Naive thymus-derived CD8-positive, alpha-beta T cell (primary cell): ENCODE measurements around the gene RPL37. TPM values are rescaled to one million over a fixed set of nuclear protein-coding genes. Genes with fewer than 3 reads are reported as not detected.
"Not testable (repeated sequence)": the region's sequence is repeated elsewhere in the genome, so short reads cannot be mapped to it uniquely, and the experiment has no call there.

Experiments used
- ATAC-seq, 2 donors: fragments of 150-1000 bp; cut with Tn5 transposase in 1 of 2; sonication (Bioruptor Pico), chemical (Tn5 transposase) in 1 of 2; 1 replicate in 1 of 2; 2 replicates in 1 of 2; pipeline ENCODE4 v1.10.0; 2021; ENCODE audit warnings: mild to moderate bottlenecking in 2 of 2, moderate library complexity in 2 of 2
- POLR2A ChIA-PET: fragments of 350-600 bp; sonication (Branson Sonifier 250); formaldehyde crosslinking; loops from one replicate; lab custom pipeline; 2021; ENCODE audit warnings: antibody characterized with exemption; lab: Charles Lee
- DNase-seq, 10 donors: peaks; one replicate each; pipeline versions ENCODE4 v3.0.0 to v3.0.0-alpha.2; 2020 to 2022
- H3K27ac Mint-ChIP-seq, 10 donors: one replicate each; pipeline ENCODE4 v1.8.0; 2020 to 2022; ENCODE audit warnings: mild to moderate bottlenecking in 10 of 10, mixed read lengths in 10 of 10, moderate library complexity in 4 of 10, inconsistent platforms in 1 of 10
- H3K27me3 Mint-ChIP-seq, 5 donors: one replicate each; pipeline ENCODE4 v1.8.0; 2021 to 2022; ENCODE audit warnings: mixed read lengths in 5 of 5
- H3K36me3 Mint-ChIP-seq, 3 donors: one replicate each; pipeline ENCODE4 v1.8.0; 2020 to 2022; ENCODE audit warnings: mixed read lengths in 3 of 3, mild to moderate bottlenecking in 2 of 3, inconsistent platforms in 1 of 3
- H3K4me1 Mint-ChIP-seq, 4 donors: one replicate each; pipeline ENCODE4 v1.8.0; 2021 to 2022; ENCODE audit warnings: mixed read lengths in 4 of 4
- H3K4me3 Mint-ChIP-seq, 10 donors: one replicate each; pipeline ENCODE4 v1.8.0; 2020 to 2022; ENCODE audit warnings: mild to moderate bottlenecking in 10 of 10, mixed read lengths in 10 of 10, moderate library complexity in 6 of 10, inconsistent platforms in 1 of 10
- H3K9me3 Mint-ChIP-seq, 9 donors: one replicate each; pipeline ENCODE4 v1.8.0; 2020 to 2022; ENCODE audit warnings: mixed read lengths in 9 of 9, mild to moderate bottlenecking in 3 of 9, inconsistent platforms in 1 of 9, moderate library complexity in 1 of 9
- polyA plus RNA-seq, 3 donors: library from polyadenylated mRNA; unstranded; fragments of 300-500 nt; fragmentation: Illumina TruSeq; gene quantifications; one replicate each; pipeline ENCODE4 v1.2.3, GENCODE V29; 2021
- total RNA-seq, 8 experiments: library from RNA in 2 of 8; stranded (reverse) in 2 of 8; gene quantifications; one replicate each; pipeline ENCODE4 v1.2.3 and lab custom pipeline; 2021 to 2026

The RPL37 gene
- total and polyA plus RNA-seq, 5 experiments from 2014 or later: 2,282 to 3,082 (median 2,504) TPM

GRCh38 chr5:40801771-40802562 lies 33.1 kb downstream of the RPL37 start:
- POLR2A ChIA-PET: no interaction called here
- no peak for DNase-seq
- no peaks in the 10 kb centered on the region for H3K9me3 Mint-ChIP-seq
- no peaks in the 10 kb centered on the region for H3K36me3 Mint-ChIP-seq
- H3K27me3 Mint-ChIP-seq: peaks cover 0 to 2% (median 0%) of the 10 kb centered on the region in 5 donors
- H3K4me1 Mint-ChIP-seq: peaks cover 1 to 18% (median 9%) of the 10 kb centered on the region in 4 donors
- H3K4me3 Mint-ChIP-seq: peak overlapping the region in 2 of 10 donors; percentile 1 to 3
- H3K27ac Mint-ChIP-seq: peak overlapping the region in 1 of 10 donors; percentile 66
- ATAC-seq: no peak

- no peak for ATAC-seq
- no peaks in the 10 kb centered on the region for H3K9me3 Mint-ChIP-seq
- no peaks in the 10 kb centered on the region for H3K27me3 Mint-ChIP-seq
- POLR2A ChIA-PET: interaction anchor here (2.0 kb wide), 1 partner anchor 35 kb away, joined by 21 read pairs; the partner anchor contains the start of gene RPL37
- H3K27ac Mint-ChIP-seq: peak overlapping the region in 8 of 10 donors; percentile 9 to 97 (median 64)
- peak overlapping the region in 9 of 10 donors; percentile 86 to 96 (median 94) for H3K4me3 Mint-ChIP-seq
- peaks cover 8 to 42% (median 34%) of the 10 kb centered on the region in 4 donors for H3K4me1 Mint-ChIP-seq
- peak in 1 of 10 donors; percentile 11 for DNase-seq
- peaks cover 0 to 6% (median 4%) of the 10 kb centered on the region in 3 donors for H3K36me3 Mint-ChIP-seq
These were observed 35.8 kb downstream of the RPL37 start for GRCh38 chr5:40799258-40799657.

GRCh38 chr5:40798801-40799210 lies 36.2 kb downstream of the RPL37 start:
- H3K27ac Mint-ChIP-seq: peak overlapping the region; percentile 86 to 97 (median 96)

GRCh38 chr5:40798012-40798800 lies 36.8 kb downstream of the RPL37 start, which contains the start of gene PRKAA1:
PRKAA1 (minus strand) TSS chr5:40798374; CDS start chr5:40798189, 185 bp downstream.
- ATAC-seq (peak; percentile 92), DNase-seq (peak; percentile 85 to 94 (median 92))
- H3K36me3 Mint-ChIP-seq: peaks cover 0 to 11% (median 4%) of the 10 kb centered on the region in 3 donors
- H3K9me3 Mint-ChIP-seq: no peaks in the 10 kb centered on the region
- peaks cover 15 to 52% (median 44%) of the 10 kb centered on the region in 4 donors for H3K4me1 Mint-ChIP-seq
- H3K27ac Mint-ChIP-seq: peak within 1 kb of the TSS; percentile 86 to 97 (median 96)
- POLR2A ChIA-PET: interaction anchor here (1.8 to 2.0 kb wide), 2 partner anchors 36 to 43 kb away, joined by 7 to 21 read pairs; partner anchors contain the start of genes RPL37 and TTC33
- no peaks in the 10 kb centered on the region for H3K27me3 Mint-ChIP-seq
- peak within 1 kb of the TSS; percentile 86 to 96 (median 94) for H3K4me3 Mint-ChIP-seq

More at GRCh38 chr5:40798801-40799210, 36.2 kb downstream of the RPL37 start:
- ATAC-seq (no peak), DNase-seq (no peak)
- Mint-ChIP-seq H3K4me1 (peaks cover 11 to 46% (median 38%) of the 10 kb centered on the region in 4 donors), H3K9me3 (no peaks in the 10 kb centered on the region), H3K36me3 (peaks cover 0 to 9% (median 4%) of the 10 kb centered on the region in 3 donors), H3K27me3 (no peaks in the 10 kb centered on the region), H3K4me3 (peak overlapping the region; percentile 86 to 96 (median 94))
- POLR2A ChIA-PET: interaction anchor here (1.8 to 2.0 kb wide), 2 partner anchors 35 to 44 kb away, joined by 7 to 21 read pairs; partner anchors contain the start of genes RPL37 and TTC33

- H3K4me3 Mint-ChIP-seq: peak overlapping the region; percentile 81 to 96 (median 92)
- peaks cover 15 to 55% (median 46%) of the 10 kb centered on the region in 4 donors for H3K4me1 Mint-ChIP-seq
- no peaks in the 10 kb centered on the region for H3K27me3 Mint-ChIP-seq
- ATAC-seq: peak; percentile 44 to 46
- H3K27ac Mint-ChIP-seq: peak overlapping the region; percentile 86 to 97 (median 96)
- H3K36me3 Mint-ChIP-seq: peaks cover 0 to 13% (median 4%) of the 10 kb centered on the region in 3 donors
- peak; percentile 64 to 87 (median 74) for DNase-seq
- H3K9me3 Mint-ChIP-seq: no peaks in the 10 kb centered on the region
- POLR2A ChIA-PET: interaction anchor here (1.8 to 2.0 kb wide), 2 partner anchors 37 to 42 kb away, joined by 7 to 21 read pairs; partner anchors contain the start of genes RPL37 and TTC33
These were observed 37.6 kb downstream of the RPL37 start for GRCh38 chr5:40797273-40798011.

- H3K4me3 Mint-ChIP-seq: peak overlapping the region; percentile 40 to 96 (median 92)
- POLR2A ChIA-PET: interaction anchor here (0.6 kb wide), 1 partner anchor 39 kb away, joined by 4 read pairs; the partner anchor contains the start of gene RPL37
- H3K9me3 Mint-ChIP-seq: no peaks in the 10 kb centered on the region
- ATAC-seq (no peak), DNase-seq (no peak)
- H3K36me3 Mint-ChIP-seq: peaks cover 0 to 13% (median 4%) of the 10 kb centered on the region in 3 donors
- H3K27ac Mint-ChIP-seq: peak overlapping the region in 7 of 10 donors; percentile 72 to 96 (median 81)
- H3K27me3 Mint-ChIP-seq: no peaks in the 10 kb centered on the region
- peaks cover 15 to 62% (median 48%) of the 10 kb centered on the region in 4 donors for H3K4me1 Mint-ChIP-seq
These were observed 38.5 kb downstream of the RPL37 start for GRCh38 chr5:40796487-40796889.

GRCh38 chr5:40794877-40795276 lies 40.1 kb downstream of the RPL37 start:
- Mint-ChIP-seq H3K27ac (peak overlapping the region in 1 of 10 donors; percentile 47), H3K36me3 (peaks cover 0 to 16% (median 4%) of the 10 kb centered on the region in 3 donors), H3K4me1 (peaks cover 21 to 78% (median 61%) of the 10 kb centered on the region in 4 donors), H3K4me3 (peak overlapping the region in 1 of 10 donors; percentile 1)
- H3K27me3 Mint-ChIP-seq, DNase-seq, POLR2A ChIA-PET, H3K9me3 Mint-ChIP-seq, ATAC-seq: not testable (repeated sequence)

GRCh38 chr5:40794340-40794739 lies 40.7 kb downstream of the RPL37 start:
- H3K4me1 Mint-ChIP-seq: peaks cover 22 to 79% (median 64%) of the 10 kb centered on the region in 4 donors
- H3K9me3 Mint-ChIP-seq, POLR2A ChIA-PET, ATAC-seq, DNase-seq, H3K27me3 Mint-ChIP-seq, H3K27ac Mint-ChIP-seq: not testable (repeated sequence)
- H3K4me3 Mint-ChIP-seq: peak overlapping the region in 1 of 10 donors; percentile 26
- H3K36me3 Mint-ChIP-seq: peaks cover 0 to 17% (median 4%) of the 10 kb centered on the region in 3 donors

GRCh38 chr5:40792691-40793090 lies 42.3 kb downstream of the RPL37 start:
- not testable (repeated sequence) for ATAC-seq, H3K9me3 Mint-ChIP-seq, H3K27me3 Mint-ChIP-seq, DNase-seq, H3K4me3 Mint-ChIP-seq, H3K27ac Mint-ChIP-seq
- POLR2A ChIA-PET: interaction anchor here (0.6 kb wide), 1 partner anchor 8 kb away, joined by 3 read pairs; no protein-coding TSS in a partner anchor
- peaks cover 25 to 84% (median 76%) of the 10 kb centered on the region in 4 donors for H3K4me1 Mint-ChIP-seq
- H3K36me3 Mint-ChIP-seq: peaks cover 8 to 32% (median 17%) of the 10 kb centered on the region in 3 donors

GRCh38 chr5:40791715-40792139 lies 43.3 kb downstream of the RPL37 start:
- POLR2A ChIA-PET: no interaction called here
- Mint-ChIP-seq H3K27me3 (no peaks in the 10 kb centered on the region), H3K36me3 (peaks cover 10 to 37% (median 17%) of the 10 kb centered on the region in 3 donors), H3K4me1 (peaks cover 27 to 81% (median 75%) of the 10 kb centered on the region in 4 donors), H3K4me3 (no peak overlapping the region), H3K27ac (no peak overlapping the region), H3K9me3 (no peaks in the 10 kb centered on the region)
- ATAC-seq (no peak), DNase-seq (no peak)

- no peak for DNase-seq
- Mint-ChIP-seq H3K4me1 (peaks cover 27 to 80% (median 73%) of the 10 kb centered on the region in 4 donors), H3K4me3 (peak overlapping the region in 1 of 10 donors; percentile 14), H3K27ac (peak overlapping the region in 3 of 10 donors; percentile 29 to 61 (median 42)), H3K36me3 (peaks cover 10 to 41% (median 19%) of the 10 kb centered on the region in 3 donors), H3K9me3 (no peaks in the 10 kb centered on the region), H3K27me3 (no peaks in the 10 kb centered on the region)
- POLR2A ChIA-PET: no interaction called here
- ATAC-seq: no peak
These were observed 44.0 kb downstream of the RPL37 start for GRCh38 chr5:40790947-40791593.
